Smooth muscle cell of the brain vasculature (primary cell): Measurements from ENCODE around the gene MTMR11.
A peak's percentile ranks its signal among the peaks of the same experiment; 100 is the strongest.
"Not testable (repeated sequence)": the region's sequence is repeated elsewhere in the genome, so short reads cannot be mapped to it uniquely, and the experiment has no call there.

ENCODE experiments used
- DNase-seq: peaks from one replicate; pipeline ENCODE4 v3.0.0-alpha.2; 2012; ENCODE audit warnings: low read depth, low spot score

Gene MTMR11, protein sequence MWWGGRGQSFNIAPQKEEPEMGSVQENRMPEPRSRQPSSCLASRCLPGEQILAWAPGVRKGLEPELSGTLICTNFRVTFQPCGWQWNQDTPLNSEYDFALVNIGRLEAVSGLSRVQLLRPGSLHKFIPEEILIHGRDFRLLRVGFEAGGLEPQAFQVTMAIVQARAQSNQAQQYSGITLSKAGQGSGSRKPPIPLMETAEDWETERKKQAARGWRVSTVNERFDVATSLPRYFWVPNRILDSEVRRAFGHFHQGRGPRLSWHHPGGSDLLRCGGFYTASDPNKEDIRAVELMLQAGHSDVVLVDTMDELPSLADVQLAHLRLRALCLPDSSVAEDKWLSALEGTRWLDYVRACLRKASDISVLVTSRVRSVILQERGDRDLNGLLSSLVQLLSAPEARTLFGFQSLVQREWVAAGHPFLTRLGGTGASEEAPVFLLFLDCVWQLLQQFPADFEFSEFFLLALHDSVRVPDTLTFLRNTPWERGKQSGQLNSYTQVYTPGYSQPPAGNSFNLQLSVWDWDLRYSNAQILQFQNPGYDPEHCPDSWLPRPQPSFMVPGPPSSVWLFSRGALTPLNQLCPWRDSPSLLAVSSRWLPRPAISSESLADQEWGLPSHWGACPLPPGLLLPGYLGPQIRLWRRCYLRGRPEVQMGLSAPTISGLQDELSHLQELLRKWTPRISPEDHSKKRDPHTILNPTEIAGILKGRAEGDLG

GRCh38 chr1:149936170-149936991 lies at the start of gene MTMR11:
Gene MTMR11 (minus strand): TSS chr1:149936879. CDS start chr1:149936647, 232 bp downstream.
- no peak for DNase-seq

- no peak for DNase-seq
These were observed 43.4 kb upstream of the MTMR11 start for GRCh38 chr1:149979972-149980540.

DNA sequence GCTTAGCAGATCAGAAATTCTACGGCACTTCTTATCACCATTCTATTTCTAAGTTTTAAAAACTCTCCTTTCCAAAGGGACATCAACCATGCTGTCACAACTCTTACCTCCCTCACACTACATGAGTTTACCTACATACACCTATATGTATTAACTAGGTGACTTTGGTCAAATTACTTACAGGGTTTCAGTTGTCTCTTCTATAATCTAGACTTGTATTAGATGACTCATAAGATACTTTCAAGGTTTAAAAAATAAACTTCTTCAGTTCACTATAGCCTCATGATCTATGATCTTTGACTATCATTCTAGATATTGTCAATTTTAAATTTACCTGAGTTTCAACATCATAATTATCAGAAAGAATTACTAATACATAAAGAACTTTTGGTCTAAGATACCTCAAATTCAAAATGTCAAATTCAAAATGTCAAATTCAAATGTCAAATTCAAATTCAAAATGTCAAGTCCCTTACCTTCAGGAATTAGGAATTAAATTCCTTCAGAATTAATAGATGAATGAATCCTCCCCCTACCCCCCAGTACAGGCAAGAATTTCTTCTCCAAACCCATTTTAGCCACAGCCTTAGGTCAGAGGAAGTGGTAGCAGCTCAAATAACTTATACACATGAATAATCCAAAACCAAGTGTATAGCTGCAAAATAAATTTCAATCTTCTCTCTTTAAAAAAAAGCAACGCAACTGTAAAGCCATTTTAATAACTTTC lies 42.7 kb upstream of the MTMR11 start:
- no peak for DNase-seq

GRCh38 chr1:149978547-149979023 lies 41.9 kb upstream of the MTMR11 start:
- DNase-seq: no peak

DNA sequence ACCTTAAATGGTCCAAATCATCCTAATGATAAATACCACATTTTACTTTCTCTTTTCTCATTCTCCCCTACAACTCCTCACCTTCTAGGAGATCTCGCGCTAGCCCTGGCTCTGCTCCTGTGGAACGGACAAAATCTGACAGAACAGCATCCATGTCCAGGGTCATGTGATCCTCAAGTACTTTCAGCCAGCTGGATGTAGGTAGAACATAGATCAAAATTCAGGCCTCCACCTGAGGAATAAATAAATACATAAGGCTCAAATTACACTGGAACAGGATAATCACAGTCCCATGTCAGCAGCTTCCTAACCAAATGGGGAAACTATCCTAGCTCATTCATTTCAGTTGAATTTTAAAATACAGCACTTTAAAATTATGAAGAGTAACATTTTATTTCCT lies 40.7 kb upstream of the MTMR11 start:
- DNase-seq: no peak

GRCh38 chr1:149972547-149972946 lies 35.9 kb upstream of the MTMR11 start:
- DNase-seq: no peak

DNA sequence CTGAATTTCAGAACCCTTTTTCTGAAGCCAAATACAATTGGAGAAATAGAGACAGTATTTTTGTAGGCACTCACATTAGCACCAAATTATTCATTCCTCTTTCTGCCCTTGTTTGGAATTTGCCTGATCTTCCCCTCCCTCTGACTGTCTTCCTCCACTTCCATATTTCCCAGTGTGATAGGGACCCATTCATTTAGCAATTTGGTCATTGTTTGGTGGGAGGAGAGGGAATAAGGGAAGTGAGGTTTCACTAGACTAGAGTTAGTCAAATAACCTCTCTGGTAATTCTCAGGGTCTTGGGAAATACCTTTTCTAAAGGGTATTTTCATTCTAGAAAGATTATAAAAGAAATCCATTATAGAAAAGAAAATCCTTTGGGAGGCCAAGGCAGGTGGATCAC lies 31.0 kb upstream of the MTMR11 start:
- DNase-seq: no peak

DNA sequence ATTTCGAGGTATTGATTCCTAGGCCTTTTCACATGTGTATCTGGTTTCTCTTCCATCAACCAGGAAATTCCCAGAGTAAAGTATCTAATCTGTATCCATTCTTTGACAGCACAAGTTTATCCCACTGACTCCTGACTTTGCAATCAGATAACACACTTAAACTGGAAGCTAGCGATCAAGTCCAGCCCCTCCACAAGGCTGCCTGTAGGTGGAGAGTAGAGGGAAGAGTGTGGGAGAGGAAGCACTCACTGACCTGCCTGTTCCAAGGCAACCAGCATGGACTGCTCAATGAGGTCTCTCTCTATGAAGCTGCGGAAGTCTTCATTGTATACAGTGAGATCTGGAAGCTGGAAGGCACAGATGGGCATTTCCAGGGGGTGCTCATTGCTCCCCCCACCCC lies 30.4 kb upstream of the MTMR11 start:
- DNase-seq: no peak

DNA sequence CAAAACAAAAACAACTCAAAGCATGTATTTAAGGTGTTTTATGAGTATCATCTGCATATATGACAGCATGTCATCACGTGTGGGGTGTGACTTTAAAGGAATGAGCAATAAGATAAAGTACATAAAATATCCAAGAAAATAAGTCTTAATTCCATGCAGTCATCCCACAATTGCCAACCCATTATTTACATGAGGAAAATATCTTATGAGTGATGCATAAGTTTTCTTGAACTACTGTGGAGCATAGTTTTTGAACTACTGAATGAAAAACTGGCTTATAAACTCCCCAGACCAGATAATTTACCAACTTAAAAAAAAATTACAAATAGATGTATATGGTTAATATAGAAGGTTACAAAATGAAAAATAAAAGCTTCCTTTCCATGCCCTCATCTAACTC lies 29.7 kb upstream of the MTMR11 start:
- DNase-seq: no peak

DNA sequence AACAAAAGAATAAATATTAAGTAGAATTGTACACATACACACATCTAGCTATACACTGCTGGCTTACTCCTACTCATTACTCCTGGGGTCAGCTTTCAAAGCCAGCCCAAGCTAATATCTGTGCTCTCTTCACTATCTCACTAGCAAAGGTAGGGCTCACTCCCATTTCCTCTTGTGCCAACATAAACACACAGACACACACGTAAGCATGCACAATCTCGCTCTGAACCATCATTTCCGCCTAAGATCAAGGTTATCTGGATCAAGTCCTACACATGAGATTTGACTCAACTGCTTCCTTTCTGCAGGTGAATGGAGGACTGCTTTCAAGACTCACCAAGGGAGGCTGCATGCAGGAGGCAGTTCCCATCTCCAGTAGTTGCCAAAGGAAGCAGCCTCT lies 28.8 kb upstream of the MTMR11 start:
- no peak for DNase-seq

DNA sequence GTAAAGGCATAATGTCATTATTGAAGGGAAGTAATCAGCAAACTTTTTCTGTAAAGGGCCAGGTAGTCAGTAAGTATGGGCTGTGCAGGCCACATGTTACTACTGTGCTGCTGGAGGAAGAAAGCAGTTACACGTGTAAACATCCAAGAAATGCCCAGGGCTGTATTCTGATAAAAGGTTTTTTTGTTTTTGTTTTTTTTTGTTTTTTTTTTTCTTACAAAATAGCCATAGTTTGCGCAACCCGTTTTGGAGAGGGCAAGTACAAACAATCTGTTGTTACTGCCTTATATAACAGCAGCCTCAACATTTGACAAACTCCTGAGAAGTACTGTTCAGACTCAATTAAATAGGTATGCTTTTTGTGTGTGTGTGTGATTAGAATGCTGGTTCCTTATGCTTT lies 26.7 kb upstream of the MTMR11 start:
- no peak for DNase-seq

GRCh38 chr1:149962736-149963135 lies 26.1 kb upstream of the MTMR11 start:
- no peak for DNase-seq

DNA sequence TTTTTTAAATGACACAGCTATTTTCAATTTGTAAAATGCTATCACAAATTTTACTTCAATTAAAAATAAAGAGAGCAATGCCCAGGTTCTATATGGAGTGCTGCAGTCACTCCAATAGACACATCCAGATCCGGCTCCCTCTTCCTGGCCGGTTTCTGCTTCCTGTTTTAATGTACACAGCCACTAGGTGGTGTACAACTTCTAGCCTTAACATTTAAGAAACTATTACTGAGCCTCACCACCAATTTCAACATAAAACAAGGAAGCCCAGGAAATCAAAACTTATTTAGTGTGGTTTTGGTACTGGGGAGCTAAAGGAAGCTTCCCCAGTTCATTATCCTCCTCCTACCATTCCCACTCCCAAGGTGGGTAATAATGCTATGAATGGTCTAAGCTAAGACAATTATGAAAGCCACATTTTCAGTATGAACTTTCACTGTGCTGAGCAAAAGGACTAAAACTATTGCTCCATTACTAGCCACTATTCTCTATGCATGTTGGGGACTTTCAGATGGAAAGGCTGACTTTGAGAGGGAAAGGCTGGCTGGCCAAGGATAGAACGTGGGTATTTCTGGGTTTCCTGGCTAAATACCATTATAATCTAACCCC lies 25.5 kb upstream of the MTMR11 start:
- DNase-seq: peak; percentile 50

DNA sequence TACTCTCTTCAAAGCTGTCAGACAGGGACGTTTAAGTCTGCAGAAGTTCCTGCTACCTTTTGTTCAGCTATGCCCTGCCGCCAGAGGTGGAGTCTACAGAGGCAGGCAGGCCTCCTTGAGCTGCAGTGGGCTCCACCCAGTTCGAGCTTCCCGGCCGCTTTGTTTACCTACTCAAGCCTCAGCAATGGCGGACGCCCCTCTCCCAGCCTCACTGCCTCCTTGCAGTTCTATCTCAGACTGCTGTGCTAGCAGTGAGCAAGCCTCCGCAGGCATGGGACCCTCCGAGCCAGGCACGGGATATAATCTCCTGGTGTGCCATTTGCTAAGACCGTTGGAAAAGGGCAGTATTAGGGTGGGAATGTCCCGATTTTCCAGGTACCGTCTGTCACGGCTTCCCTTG lies 20.9 kb upstream of the MTMR11 start:
- not testable (repeated sequence) for DNase-seq

DNA sequence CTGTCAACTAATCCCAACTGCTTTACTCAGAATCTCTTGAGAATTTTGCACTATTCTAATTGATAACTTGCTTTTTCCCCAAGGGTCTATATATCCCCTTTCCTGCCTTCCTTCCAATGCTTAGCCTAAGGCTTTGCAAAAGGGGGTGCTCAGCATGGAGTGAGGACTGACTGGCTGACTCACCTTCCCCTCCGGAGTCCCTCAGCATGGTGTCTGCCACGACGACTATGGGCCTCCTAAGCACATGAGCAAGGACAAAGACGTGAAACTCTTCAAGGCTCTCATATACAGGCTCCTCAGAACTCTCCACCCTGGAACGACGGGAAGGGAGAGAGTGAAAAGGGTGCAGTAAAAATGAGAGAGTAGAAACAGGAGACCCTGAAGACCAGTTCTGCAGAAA lies 13.2 kb upstream of the MTMR11 start:
- DNase-seq: no peak

DNA sequence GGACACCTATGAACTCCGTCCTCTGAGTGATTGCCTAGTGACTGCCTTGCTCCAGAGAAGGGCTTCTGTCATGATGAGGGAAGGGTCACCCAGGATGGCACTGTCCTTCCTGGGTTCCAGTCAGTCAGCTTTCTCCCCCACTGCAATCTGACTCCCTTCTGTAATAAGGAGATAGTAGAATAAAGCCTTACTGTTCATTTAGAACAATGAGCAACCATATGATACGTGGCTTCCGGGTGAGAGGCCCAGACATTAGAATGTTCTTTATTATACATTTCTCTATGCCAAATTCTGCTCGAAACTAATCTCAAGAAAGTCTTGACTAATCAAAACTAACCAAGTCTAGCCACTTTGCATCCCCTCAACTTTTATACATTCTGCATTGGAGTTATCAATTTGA lies 8.5 kb upstream of the MTMR11 start:
- no peak for DNase-seq

- no peak for DNase-seq
These were observed 6.2 kb upstream of the MTMR11 start for GRCh38 chr1:149942885-149943284.

DNA sequence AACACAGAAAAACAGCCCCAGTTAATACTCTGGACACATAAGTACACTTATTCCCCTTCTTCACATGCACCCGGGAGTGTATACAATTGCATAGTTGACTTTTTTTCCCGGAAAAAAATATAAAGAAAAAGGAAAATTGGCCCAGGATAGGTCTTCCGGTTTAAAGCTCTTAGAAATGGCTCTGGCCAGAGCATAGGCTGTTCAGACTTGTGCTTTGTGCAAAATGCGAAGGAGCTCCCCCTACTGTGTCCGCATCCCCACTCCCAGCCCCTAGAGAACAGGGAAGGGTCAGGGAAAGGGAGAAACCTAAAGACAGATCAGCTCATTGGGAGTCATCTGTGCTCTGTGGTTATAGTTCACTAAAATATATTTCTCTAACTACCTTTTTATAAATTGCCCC lies 5.5 kb upstream of the MTMR11 start:
- DNase-seq: no peak

GRCh38 chr1:149940427-149940826 lies 3.7 kb upstream of the MTMR11 start:
- DNase-seq: no peak

DNA sequence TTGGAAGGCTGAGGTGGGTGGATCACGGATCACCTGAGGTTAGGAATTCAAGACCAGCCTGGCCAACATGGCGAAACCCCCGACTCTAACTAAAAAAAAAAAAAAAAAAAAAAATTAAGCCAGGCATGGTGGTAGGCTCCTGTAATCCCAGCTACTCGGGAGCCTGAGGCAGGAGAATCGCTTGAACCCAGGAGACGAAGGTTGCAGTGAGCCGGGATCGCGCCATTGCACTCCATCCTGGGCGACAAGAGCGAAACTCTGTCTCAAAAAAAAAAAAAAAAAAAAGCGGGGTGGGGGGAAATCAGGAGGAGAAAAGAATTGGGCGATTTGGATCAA lies 2.0 kb upstream of the MTMR11 start:
- DNase-seq: not testable (repeated sequence)

- no peak for DNase-seq
These were observed 1.1 kb upstream of the MTMR11 start for GRCh38 chr1:149937759-149938158.
